ENCODE measurements around the gene MCUB. TPM values are rescaled to one million over a fixed set of nuclear protein-coding genes. Genes with fewer than 3 reads are reported as not detected.

The MCUB gene
- total and polyA plus RNA-seq, 7 donors, result 0.73 to 2.8 (median 1.5) TPM

DNA sequence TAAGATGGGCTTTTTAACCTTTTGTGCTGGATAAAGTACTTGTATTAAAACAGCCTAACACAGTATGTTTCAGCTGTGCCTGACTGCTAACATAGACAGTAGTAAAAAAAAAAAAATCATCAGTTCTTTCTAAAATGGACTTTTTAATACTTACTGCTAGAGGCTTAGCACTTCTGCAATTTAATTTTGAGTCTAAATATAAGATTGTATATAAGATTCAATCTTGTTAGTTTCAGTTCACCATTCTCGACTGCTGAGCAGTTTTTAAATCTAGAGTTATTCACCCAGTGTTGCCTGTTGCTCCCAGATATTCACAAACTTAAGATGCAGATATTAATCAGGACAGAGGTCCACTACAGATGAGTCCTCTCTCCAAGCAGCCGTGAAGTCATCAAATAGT lies 163.1 kb downstream of the MCUB start:
- H3K9me3 ChIP-seq, result no peaks in the 10 kb centered on the region
- TF ChIP-seq, protein P1, sequence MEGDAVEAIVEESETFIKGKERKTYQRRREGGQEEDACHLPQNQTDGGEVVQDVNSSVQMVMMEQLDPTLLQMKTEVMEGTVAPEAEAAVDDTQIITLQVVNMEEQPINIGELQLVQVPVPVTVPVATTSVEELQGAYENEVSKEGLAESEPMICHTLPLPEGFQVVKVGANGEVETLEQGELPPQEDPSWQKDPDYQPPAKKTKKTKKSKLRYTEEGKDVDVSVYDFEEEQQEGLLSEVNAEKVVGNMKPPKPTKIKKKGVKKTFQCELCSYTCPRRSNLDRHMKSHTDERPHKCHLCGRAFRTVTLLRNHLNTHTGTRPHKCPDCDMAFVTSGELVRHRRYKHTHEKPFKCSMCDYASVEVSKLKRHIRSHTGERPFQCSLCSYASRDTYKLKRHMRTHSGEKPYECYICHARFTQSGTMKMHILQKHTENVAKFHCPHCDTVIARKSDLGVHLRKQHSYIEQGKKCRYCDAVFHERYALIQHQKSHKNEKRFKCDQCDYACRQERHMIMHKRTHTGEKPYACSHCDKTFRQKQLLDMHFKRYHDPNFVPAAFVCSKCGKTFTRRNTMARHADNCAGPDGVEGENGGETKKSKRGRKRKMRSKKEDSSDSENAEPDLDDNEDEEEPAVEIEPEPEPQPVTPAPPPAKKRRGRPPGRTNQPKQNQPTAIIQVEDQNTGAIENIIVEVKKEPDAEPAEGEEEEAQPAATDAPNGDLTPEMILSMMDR (IDR thresholded peaks at IDR 0.05), result no peak
- intact Hi-C loops (cut with DNase I), result no loop called here
- WGBS, 3 donors, result 94 to 95% (median 94%) methylated on average over 2 of the region's 2 CpGs
- peaks cover 2% of the 10 kb centered on the region for H3K4me1 ChIP-seq
- no peaks in the 10 kb centered on the region for H3K36me3 ChIP-seq (ENCODE audit: insufficient read depth in 1 of 2, low read depth in 1 of 2)
- no peak overlapping the region for H3K4me3 ChIP-seq
- H3K27ac ChIP-seq, result no peak overlapping the region
- DNase-seq (no peak), ATAC-seq (no peak)
- no peaks in the 10 kb centered on the region for H3K27me3 ChIP-seq (ENCODE audit: insufficient read depth in 3 of 3, low read length in 2 of 3)

DNA sequence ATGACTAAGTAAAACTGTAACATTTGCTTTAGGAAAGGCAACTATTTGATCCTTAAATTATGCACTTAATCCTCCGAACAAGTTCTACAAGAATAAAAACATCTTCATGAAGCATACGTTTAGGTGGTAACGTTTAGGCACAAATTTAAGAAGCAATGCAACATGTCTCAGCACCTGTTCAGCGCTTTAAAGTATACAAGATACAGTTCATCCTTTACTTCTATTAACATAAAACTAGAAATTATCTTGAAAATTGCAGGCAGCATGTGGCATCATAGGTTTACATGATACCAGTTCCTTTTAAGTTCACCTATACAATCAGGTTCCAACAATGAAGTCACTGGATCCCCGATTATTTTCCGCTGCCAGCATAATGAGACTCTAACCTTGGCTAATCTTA lies 168.3 kb downstream of the MCUB start:
- H3K4me3 ChIP-seq, result peak overlapping the region; percentile 91
- H3K36me3 ChIP-seq (ENCODE audit: insufficient read depth in 1 of 2, low read depth in 1 of 2), result no peaks in the 10 kb centered on the region
- no peak for ATAC-seq
- no peak for DNase-seq
- H3K4me1 ChIP-seq, result peaks cover 10% of the 10 kb centered on the region
- no peaks in the 10 kb centered on the region for H3K27me3 ChIP-seq (ENCODE audit: insufficient read depth in 3 of 3, low read length in 2 of 3)
- TF ChIP-seq, protein P1 (IDR thresholded peaks at IDR 0.05), result no peak
- H3K27ac ChIP-seq, result no peak overlapping the region
- WGBS, 3 donors, result 56 to 64% (median 60%) methylated on average over 6 of the region's 6 CpGs
- H3K9me3 ChIP-seq, result no peaks in the 10 kb centered on the region
- intact Hi-C loops (cut with DNase I), result loop anchor here in 1 of 2 donors (2.0 kb wide), 1 partner anchor 88 kb away; no protein-coding TSS in a partner anchor

DNA sequence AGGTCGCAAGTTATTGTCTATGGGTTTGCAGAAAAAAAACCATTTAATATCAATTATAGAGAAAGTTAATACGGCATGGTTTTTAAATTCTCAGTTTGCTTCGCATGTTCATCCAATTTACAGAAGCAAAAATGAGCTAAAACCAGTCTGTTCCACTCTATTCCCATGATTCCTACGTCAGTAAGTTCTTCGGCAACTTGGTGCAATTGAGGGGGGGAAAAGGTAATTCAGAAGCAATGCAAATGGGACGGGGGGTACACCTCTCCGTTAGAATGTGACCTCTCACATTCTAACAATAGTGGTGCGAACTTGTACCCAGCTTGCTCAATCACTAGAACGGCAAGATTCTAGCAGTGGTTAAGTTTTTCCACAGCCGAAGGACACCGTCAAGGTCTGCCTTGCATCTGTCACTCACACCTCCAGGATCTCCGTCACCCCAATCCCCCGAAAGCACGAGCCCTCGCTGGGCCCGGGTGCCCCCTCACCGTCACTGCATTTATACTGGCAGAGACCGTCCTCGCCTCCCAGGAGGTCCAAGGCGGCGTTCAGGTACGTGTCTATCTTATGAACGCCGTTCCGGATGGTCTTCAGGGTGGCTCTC lies 169.2 kb downstream of the MCUB start:
- Histone ChIP-seq H3K9me3 (no peaks in the 10 kb centered on the region), H3K4me1 (peaks cover 10% of the 10 kb centered on the region), H3K4me3 (peak overlapping the region; percentile 91), H3K27me3 (ENCODE audit: insufficient read depth in 3 of 3, low read length in 2 of 3) (no peaks in the 10 kb centered on the region), H3K27ac (peak overlapping the region; percentile 94), H3K36me3 (ENCODE audit: insufficient read depth in 1 of 2, low read depth in 1 of 2) (no peaks in the 10 kb centered on the region)
- DNase-seq, result peak in 1 of 2 donors; percentile 16
- ATAC-seq, result peak; percentile 5 to 21 (median 10)
- TF ChIP-seq, protein P1 (IDR thresholded peaks at IDR 0.05), result no peak
- intact Hi-C loops (cut with DNase I), result loop anchor here in 1 of 2 donors (2.0 kb wide), 1 partner anchor 88 kb away; no protein-coding TSS in a partner anchor
- 1% methylated on average over 25 of the region's 25 CpGs for WGBS, 3 donors

DNA sequence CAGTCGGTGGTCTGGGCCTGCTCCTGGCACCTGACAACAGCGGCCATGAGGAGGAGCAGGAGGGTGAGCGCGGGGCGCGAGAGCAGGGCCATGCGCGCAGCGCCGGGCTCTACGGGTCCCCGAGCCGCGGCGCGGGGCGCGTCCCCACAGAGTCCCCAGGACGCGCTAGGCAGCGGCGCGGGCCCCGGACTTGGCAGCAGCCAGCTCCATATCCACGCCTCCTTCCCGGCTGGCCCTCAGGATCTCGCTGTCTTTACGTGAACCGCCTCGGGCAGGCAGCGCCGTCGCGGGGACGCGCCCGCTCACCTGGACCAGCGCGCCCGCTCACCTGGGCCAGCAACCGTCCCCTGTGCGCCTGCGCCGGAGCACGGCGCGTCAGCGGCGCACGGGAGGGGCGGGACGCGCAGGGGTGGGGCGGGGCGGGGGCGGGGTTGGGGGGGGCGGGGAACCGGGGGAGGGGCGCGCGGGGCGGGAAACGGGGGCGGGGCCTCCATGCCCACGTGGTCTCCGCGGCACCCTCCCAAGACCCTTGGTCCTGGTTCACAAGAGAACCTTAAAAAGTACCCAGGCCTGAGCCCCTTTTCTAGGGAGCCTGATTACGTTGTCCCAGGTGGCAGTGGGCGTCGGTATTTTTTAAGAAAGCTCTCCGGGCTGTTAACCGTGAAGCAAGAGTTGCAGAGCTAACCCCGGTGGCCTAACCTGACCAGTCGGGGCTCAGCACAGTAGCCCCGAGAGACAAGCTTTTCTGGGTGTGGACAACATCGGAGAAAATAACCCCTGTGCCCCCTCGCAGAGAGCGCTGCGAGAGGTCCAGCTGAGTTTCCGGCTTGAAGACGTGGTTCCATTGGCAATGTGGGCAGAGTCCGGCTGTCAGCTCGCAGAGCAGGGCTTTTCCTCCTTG lies 169.9 kb downstream of the MCUB start, which contains the start of gene PLA2G12A:
Gene PLA2G12A (minus strand): TSS at position 353 of the 901 bp plus-strand sequence. CDS start 261 bp downstream, at position 92.
- DNase-seq, result peak; percentile 59 to 82
- Histone ChIP-seq H3K27ac (peak within 1 kb of the TSS; percentile 94), H3K4me1 (peaks cover 10% of the 10 kb centered on the region), H3K9me3 (no peaks in the 10 kb centered on the region), H3K27me3 (ENCODE audit: insufficient read depth in 3 of 3, low read length in 2 of 3) (no peaks in the 10 kb centered on the region), H3K4me3 (peak within 1 kb of the TSS; percentile 91), H3K36me3 (ENCODE audit: insufficient read depth in 1 of 2, low read depth in 1 of 2) (no peaks in the 10 kb centered on the region)
- WGBS, 3 donors, result 0% methylated on average over 41 to 83 of the region's 83 CpGs
- TF ChIP-seq, protein P1 (IDR thresholded peaks at IDR 0.05), result no peak
- peak; percentile 95 to 96 (median 96) for ATAC-seq
- intact Hi-C loops (cut with DNase I), result loop anchor here in 1 of 2 donors (2.0 kb wide), 1 partner anchor 87 kb away; no protein-coding TSS in a partner anchor
